Mucosa of rectum (tissue), 2 donors: ENCODE results near the gene TMEM209.

ENCODE experiments used
- H3K27ac ChIP-seq, 2 donors: one replicate each; pipeline ENCODE4 v1.7.0; 2013; ENCODE audit warnings: inconsistent platforms in 2 of 2, low read depth in 2 of 2, low read length in 2 of 2
- H3K27me3 ChIP-seq, 2 donors: one replicate each; pipeline ENCODE4 v1.7.0; 2013; ENCODE audit warnings: low read length in 2 of 2; ENCODE audit not compliant: control insufficient read depth in 2 of 2, insufficient read depth in 2 of 2
- H3K36me3 ChIP-seq, 2 donors: one replicate each; pipeline ENCODE4 v1.7.0; 2013; ENCODE audit warnings: low read length in 2 of 2; ENCODE audit not compliant: control insufficient read depth in 2 of 2, insufficient read depth in 2 of 2
- H3K4me1 ChIP-seq, 2 donors: one replicate each; pipeline ENCODE4 v1.7.0; 2013; ENCODE audit warnings: low read length in 2 of 2, mild to moderate bottlenecking in 1 of 2; ENCODE audit not compliant: control insufficient read depth in 2 of 2, insufficient read depth in 2 of 2
- H3K4me3 ChIP-seq, 2 donors: one replicate each; pipeline ENCODE4 v1.7.0; 2013; ENCODE audit warnings: low read length in 2 of 2
- H3K9ac ChIP-seq, 2 donors: one replicate each; pipeline ENCODE4 v1.7.0; 2013; ENCODE audit warnings: low read length in 2 of 2, low read depth in 1 of 2, mild to moderate bottlenecking in 1 of 2
- H3K9me3 ChIP-seq, 2 donors: one replicate each; pipeline ENCODE4 v1.7.0; 2013; ENCODE audit warnings: low read length in 2 of 2; ENCODE audit not compliant: control insufficient read depth in 2 of 2
- donor health status: healthy.
- donor health status: Normal muscosa, but diverticular disease.

The TMEM209 gene

GRCh38 chr7:130179631-130180030 is 25.6 kb downstream of the TMEM209 start:
- Histone ChIP-seq H3K27ac (no peak overlapping the region), H3K4me1 (no peaks in the 10 kb centered on the region), H3K27me3 (no peaks in the 10 kb centered on the region), H3K9me3 (no peaks in the 10 kb centered on the region), H3K9ac (no peak overlapping the region), H3K36me3 (peaks cover 46 to 48% of the 10 kb centered on the region in 2 donors), H3K4me3 (no peak overlapping the region)

DNA sequence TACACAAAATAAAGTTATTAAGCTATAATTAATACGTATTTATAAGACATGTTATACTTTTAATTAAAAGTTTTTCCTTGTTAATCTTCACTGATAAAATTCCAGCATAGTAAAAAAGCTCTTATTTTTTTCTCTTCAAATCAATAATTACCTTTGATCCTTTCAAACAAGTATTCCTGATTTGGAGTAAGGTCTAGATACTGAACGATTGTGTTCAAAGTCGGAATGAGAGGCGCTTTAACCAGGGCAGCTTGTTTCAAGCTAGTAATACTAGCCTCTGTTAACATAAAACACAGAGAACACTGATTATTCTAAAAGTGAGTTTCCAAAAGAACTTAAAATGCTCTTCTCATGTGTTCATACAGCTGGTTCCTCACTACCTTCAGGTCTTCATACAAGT is 27.0 kb downstream of the TMEM209 start:
- Histone ChIP-seq H3K4me3 (no peak overlapping the region), H3K9ac (no peak overlapping the region), H3K9me3 (no peaks in the 10 kb centered on the region), H3K27ac (no peak overlapping the region), H3K27me3 (no peaks in the 10 kb centered on the region), H3K4me1 (no peaks in the 10 kb centered on the region), H3K36me3 (peaks cover 46 to 49% of the 10 kb centered on the region in 2 donors)

DNA sequence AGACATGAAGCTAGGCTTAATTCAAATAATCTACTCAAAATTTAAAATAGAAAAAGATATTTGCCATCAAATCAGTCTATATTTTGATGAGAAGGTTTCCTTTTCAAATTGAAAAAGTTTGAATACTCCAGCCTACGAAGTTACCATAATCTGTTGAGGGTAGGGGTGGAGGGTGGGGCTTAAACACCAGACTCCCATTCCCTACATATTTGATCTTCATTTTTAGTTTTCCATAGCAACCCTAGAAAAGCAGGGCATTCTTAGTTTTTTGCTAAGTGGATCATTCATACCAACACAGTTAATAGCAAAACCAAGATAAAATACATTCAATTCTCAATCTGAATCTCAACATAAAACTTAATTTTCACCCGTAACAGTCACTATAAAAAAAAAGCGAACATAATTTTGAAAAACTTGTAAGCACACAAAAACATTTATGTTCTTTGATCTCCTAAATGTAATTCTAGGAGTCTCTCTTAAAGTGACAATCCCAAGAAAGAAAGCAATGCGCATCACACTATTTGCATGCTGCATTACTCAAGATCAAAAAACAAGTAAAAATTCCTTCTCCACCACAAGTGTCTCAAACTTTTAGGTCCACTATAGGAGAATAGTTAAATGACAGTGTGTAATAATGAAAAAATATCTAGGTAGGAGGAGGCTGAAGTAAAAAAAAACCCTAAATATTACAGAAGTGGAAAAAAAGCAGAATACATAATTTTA is 30.8 kb downstream of the TMEM209 start:
- Histone ChIP-seq H3K36me3 (peaks cover 38% of the 10 kb centered on the region in 2 donors), H3K27ac (no peak overlapping the region), H3K27me3 (no peaks in the 10 kb centered on the region), H3K4me3 (no peak overlapping the region), H3K9me3 (no peaks in the 10 kb centered on the region), H3K4me1 (no peaks in the 10 kb centered on the region), H3K9ac (no peak overlapping the region)

- Histone ChIP-seq H3K4me3 (no peak overlapping the region), H3K36me3 (peaks cover 39 to 45% of the 10 kb centered on the region in 2 donors), H3K9me3 (no peaks in the 10 kb centered on the region), H3K4me1 (no peaks in the 10 kb centered on the region), H3K9ac (no peak overlapping the region), H3K27ac (no peak overlapping the region), H3K27me3 (no peaks in the 10 kb centered on the region)
These were observed 43.0 kb downstream of the TMEM209 start for GRCh38 chr7:130162196-130162595.

DNA sequence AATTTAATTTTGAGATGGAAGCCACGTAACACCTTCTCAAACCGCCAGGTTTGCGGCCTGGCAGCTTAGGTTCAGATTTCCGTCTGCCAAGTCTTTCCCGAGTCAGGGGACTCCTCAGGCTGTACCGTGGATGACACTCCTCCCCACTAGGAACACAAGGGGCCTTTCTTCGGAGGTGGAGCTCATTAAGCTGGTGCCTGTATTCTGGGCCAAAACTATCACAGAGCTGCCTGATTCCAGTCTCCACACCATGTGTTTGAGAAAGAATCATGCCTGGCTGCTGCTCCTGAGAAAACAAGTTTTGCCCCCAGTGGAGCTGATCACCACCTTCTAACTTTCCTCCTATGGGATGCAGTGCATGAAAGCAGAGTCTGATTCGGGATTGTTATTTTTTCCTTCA is 44.8 kb downstream of the TMEM209 start:
- H3K27me3 ChIP-seq: no peaks in the 10 kb centered on the region
- no peak overlapping the region for H3K4me3 ChIP-seq
- peaks cover 32 to 39% of the 10 kb centered on the region in 2 donors for H3K36me3 ChIP-seq
- no peaks in the 10 kb centered on the region for H3K9me3 ChIP-seq
- no peak overlapping the region for H3K27ac ChIP-seq
- no peak overlapping the region for H3K9ac ChIP-seq
- no peaks in the 10 kb centered on the region for H3K4me1 ChIP-seq

DNA sequence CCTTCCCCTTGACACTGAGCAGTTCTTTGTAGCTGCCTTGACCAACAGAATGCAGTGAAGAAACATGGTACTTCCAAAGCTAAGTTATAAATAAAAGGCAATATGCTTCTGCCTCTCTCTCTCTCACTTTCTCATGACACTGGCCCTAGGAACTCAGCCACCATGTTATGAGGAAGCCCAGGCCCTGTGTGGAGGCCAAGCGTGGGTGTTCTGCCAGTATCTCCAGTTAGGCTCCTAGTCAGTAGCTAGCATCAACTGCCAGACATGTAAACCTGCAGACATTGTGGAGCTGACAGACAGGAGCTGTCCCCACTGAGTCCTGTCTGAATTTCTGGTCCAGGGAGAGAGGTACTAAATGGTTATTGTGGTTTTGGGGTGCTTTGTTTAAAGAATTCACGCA is 45.2 kb downstream of the TMEM209 start:
- Histone ChIP-seq H3K36me3 (peaks cover 32 to 36% of the 10 kb centered on the region in 2 donors), H3K9ac (no peak overlapping the region)

GRCh38 chr7:130157700-130158099 is 47.5 kb downstream of the TMEM209 start:
- H3K4me3 ChIP-seq: no peak overlapping the region
- no peaks in the 10 kb centered on the region for H3K27me3 ChIP-seq
- H3K9me3 ChIP-seq: no peaks in the 10 kb centered on the region
- peaks cover 7 to 18% of the 10 kb centered on the region in 2 donors for H3K4me1 ChIP-seq
- no peak overlapping the region for H3K27ac ChIP-seq
- H3K36me3 ChIP-seq: peaks cover 18 to 22% of the 10 kb centered on the region in 2 donors
- no peak overlapping the region for H3K9ac ChIP-seq

More for the DNA sequence above, 45.2 kb downstream of the TMEM209 start:
- Histone ChIP-seq H3K27ac (no peak overlapping the region), H3K9me3 (no peaks in the 10 kb centered on the region), H3K27me3 (no peaks in the 10 kb centered on the region), H3K4me1 (no peaks in the 10 kb centered on the region), H3K4me3 (no peak overlapping the region)

DNA sequence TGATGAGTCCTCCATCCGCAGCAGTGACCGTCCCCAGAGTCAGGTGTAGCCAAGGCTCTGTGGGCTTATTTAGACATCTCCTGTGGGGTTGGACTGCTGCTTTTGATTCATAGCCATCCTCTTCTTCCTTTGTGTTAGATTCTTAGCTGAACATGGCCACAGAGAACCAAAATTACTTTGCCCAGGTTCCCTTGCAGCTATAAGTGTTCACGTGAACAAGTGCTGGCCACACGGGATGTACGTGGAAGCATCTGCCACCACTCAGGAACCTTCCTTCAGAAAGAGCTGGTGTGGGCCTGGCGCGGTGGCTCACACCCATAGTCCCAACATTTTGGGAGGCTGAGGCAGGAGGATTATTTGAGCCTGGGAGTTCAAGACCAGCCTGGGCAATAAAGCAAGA is 49.1 kb downstream of the TMEM209 start:
- Histone ChIP-seq H3K9me3 (no peaks in the 10 kb centered on the region), H3K27me3 (no peaks in the 10 kb centered on the region), H3K9ac (no peak overlapping the region), H3K27ac (no peak overlapping the region), H3K36me3 (peaks cover 7 to 12% of the 10 kb centered on the region in 2 donors), H3K4me1 (peaks cover 7 to 18% of the 10 kb centered on the region in 2 donors), H3K4me3 (no peak overlapping the region)

DNA sequence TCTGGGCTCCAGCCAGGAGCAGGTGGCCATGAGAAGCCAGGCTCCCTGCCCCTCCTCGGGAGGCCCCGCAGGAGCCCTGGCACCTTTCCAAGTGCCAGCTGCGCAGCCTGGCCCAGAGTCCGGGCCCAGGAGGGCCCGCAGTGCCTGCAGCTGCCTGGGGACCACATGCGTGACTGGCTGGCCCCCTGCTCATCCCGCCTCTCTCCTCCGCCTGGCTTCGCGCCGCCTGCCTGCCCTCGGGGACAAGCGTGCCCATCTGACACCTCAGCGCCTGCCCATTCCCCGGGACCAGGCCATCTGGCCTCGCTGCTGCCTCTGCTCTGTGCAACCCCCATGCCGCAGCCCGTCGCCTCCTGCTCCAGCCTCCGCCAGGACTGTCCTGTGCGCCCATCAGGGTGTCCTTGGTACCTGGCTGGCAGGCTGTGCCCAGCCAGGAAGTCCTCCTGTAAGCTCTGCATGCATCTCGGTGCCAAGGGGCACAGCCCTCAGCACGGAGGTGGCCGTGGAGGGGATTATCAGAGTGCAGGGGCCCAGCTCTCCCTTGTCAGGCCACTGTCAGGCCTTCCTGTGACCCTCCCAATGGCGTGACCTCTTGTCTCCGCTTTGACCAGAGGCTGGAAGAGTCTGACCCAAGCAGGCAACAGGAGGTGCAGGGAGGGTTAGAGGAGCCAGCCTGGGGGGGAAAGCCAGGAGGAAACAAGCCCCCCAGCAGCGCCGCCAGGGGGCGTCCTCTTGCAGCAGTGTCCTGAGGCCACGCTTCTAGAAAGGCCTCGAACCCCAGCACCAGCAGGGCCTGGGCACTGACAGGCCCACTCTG is 50.5 kb downstream of the TMEM209 start:
- no peaks in the 10 kb centered on the region for H3K27me3 ChIP-seq
- no peak overlapping the region for H3K4me3 ChIP-seq
- no peak overlapping the region for H3K27ac ChIP-seq

DNA sequence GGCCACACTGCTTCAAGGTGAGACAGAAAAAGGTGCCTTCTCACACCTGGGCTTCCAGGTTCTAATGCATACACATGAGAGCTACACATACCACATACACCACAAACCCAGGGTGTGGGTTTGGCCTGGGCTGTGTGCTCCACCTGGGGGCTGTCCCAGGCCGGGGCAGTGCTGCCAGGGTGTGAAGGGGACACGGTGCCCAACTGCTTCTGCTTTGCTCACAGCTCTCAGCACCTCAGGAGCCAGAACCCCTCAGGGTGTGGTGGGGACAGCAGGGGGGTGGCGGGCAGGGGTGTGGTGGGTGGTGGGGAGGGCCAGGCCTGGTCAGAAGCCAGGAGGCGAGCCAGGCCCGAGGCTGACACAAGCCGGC is 51.1 kb downstream of the TMEM209 start:
- H3K9ac ChIP-seq: no peak overlapping the region
- H3K27ac ChIP-seq: peak overlapping the region; percentile 9 to 32
- H3K4me1 ChIP-seq: peaks cover 13 to 23% of the 10 kb centered on the region in 2 donors
- no peaks in the 10 kb centered on the region for H3K27me3 ChIP-seq
- no peaks in the 10 kb centered on the region for H3K9me3 ChIP-seq
- peaks cover 0 to 2% of the 10 kb centered on the region in 2 donors for H3K36me3 ChIP-seq
- no peak overlapping the region for H3K4me3 ChIP-seq

More for the DNA sequence above, 50.5 kb downstream of the TMEM209 start:
- no peaks in the 10 kb centered on the region for H3K9me3 ChIP-seq
- peaks cover 3 to 4% of the 10 kb centered on the region in 2 donors for H3K36me3 ChIP-seq
- H3K9ac ChIP-seq: peak overlapping the region in 1 of 2 donors; percentile 33
- peaks cover 9 to 20% of the 10 kb centered on the region in 2 donors for H3K4me1 ChIP-seq
